GM18511 (cell line): Measurements from ENCODE around the gene CCT4.
"Not testable (repeated sequence)": the region's sequence is repeated elsewhere in the genome, so short reads cannot be mapped to it uniquely, and the experiment has no call there.

Experiments
- ATAC-seq: cut with Tn5 transposase; IDR thresholded peaks from one replicate; pipeline ENCODE4 v1.9.1; 2021; ENCODE audit warnings: mild to moderate bottlenecking, moderate library complexity; ENCODE audit not compliant: unreplicated experiment

The CCT4 gene

GRCh38 chr2:61882850-61883249 is 5.6 kb downstream of the CCT4 start:
- ATAC-seq, result no peak

GRCh38 chr2:61879351-61879750 is 9.1 kb downstream of the CCT4 start:
- not testable (repeated sequence) for ATAC-seq

- ATAC-seq, result no peak
Observed at GRCh38 chr2:61878761-61879160, 9.7 kb downstream of the CCT4 start.

GRCh38 chr2:61877571-61878245 is 10.7 kb downstream of the CCT4 start:
- ATAC-seq, result no peak

GRCh38 chr2:61876400-61876799 is 12.1 kb downstream of the CCT4 start:
- ATAC-seq, result no peak

GRCh38 chr2:61866482-61867089 is 21.9 kb downstream of the CCT4 start:
- not testable (repeated sequence) for ATAC-seq

- ATAC-seq, result no peak
Observed at GRCh38 chr2:61862085-61862484, 26.4 kb downstream of the CCT4 start.

GRCh38 chr2:61857224-61857623 is 31.2 kb downstream of the CCT4 start:
- no peak for ATAC-seq

GRCh38 chr2:61855318-61855613 is 33.2 kb downstream of the CCT4 start:
- ATAC-seq, result no peak

GRCh38 chr2:61854564-61855317 is 33.7 kb downstream of the CCT4 start:
- ATAC-seq, result peak; percentile 93

- peak; percentile 85 for ATAC-seq
Observed at GRCh38 chr2:61853847-61854563, 34.5 kb downstream of the CCT4 start, which contains the start of gene FAM161A. Gene FAM161A (minus strand): TSS chr2:61854060. CDS start chr2:61854041, 19 bp downstream.

GRCh38 chr2:61853086-61853846 is 35.2 kb downstream of the CCT4 start:
- ATAC-seq, result peak; percentile 63

- ATAC-seq, result not testable (repeated sequence)
Observed at GRCh38 chr2:61851270-61851669, 37.2 kb downstream of the CCT4 start.

GRCh38 chr2:61845320-61845719 is 43.1 kb downstream of the CCT4 start:
- no peak for ATAC-seq

- ATAC-seq, result no peak
Observed at GRCh38 chr2:61841286-61841685, 47.2 kb downstream of the CCT4 start.

GRCh38 chr2:61834893-61835292 is 53.6 kb downstream of the CCT4 start:
- ATAC-seq, result no peak

GRCh38 chr2:61833971-61834370 is 54.5 kb downstream of the CCT4 start:
- ATAC-seq, result no peak

- ATAC-seq, result no peak
Observed at GRCh38 chr2:61832183-61832841, 56.1 kb downstream of the CCT4 start.

- no peak for ATAC-seq
Observed at GRCh38 chr2:61822255-61822654, 66.2 kb downstream of the CCT4 start.
